Cortex of kidney (tissue), 1 donor: ENCODE data around the gene FSD1.
"Not testable (repeated sequence)": the region's sequence is repeated elsewhere in the genome, so short reads cannot be mapped to it uniquely, and the experiment has no call there.

ENCODE experiments used
- DNase-seq: peaks from one replicate; lab custom pipeline; 2025; lab: John Stamatoyannopoulos, UW

The FSD1 gene

GRCh38 chr19:4345342-4346019, 41.1 kb downstream of the FSD1 start:
- no peak for DNase-seq

- DNase-seq = no peak
Measured at GRCh38 chr19:4346020-4346383, 41.6 kb downstream of the FSD1 start.

GRCh38 chr19:4347521-4347920, 43.1 kb downstream of the FSD1 start:
- DNase-seq = no peak

GRCh38 chr19:4349225-4349624, 44.8 kb downstream of the FSD1 start:
- not testable (repeated sequence) for DNase-seq

GRCh38 chr19:4350111-4350510, 45.7 kb downstream of the FSD1 start:
- no peak for DNase-seq

- no peak for DNase-seq
Measured at GRCh38 chr19:4350726-4351125, 46.3 kb downstream of the FSD1 start.

- no peak for DNase-seq
Measured at GRCh38 chr19:4352701-4353121, 48.3 kb downstream of the FSD1 start.

GRCh38 chr19:4354282-4354681, 49.9 kb downstream of the FSD1 start:
- DNase-seq = no peak

GRCh38 chr19:4354897-4355296, 50.5 kb downstream of the FSD1 start:
- DNase-seq = no peak

- DNase-seq = no peak
Measured at GRCh38 chr19:4357095-4357797, 52.8 kb downstream of the FSD1 start.

- DNase-seq = no peak
Measured at GRCh38 chr19:4357921-4358326, 53.5 kb downstream of the FSD1 start.

- DNase-seq = no peak
Measured at GRCh38 chr19:4358709-4359626, 54.6 kb downstream of the FSD1 start.

- DNase-seq = no peak
Measured at GRCh38 chr19:4359627-4360000, 55.2 kb downstream of the FSD1 start.

GRCh38 chr19:4360081-4360569, 55.7 kb downstream of the FSD1 start:
- DNase-seq = no peak

- DNase-seq = no peak
Measured at GRCh38 chr19:4360641-4361151, 56.3 kb downstream of the FSD1 start.

- no peak for DNase-seq
Measured at GRCh38 chr19:4361152-4362046, 57.0 kb downstream of the FSD1 start.

- DNase-seq = no peak
Measured at GRCh38 chr19:4362101-4362828, 57.9 kb downstream of the FSD1 start.

GRCh38 chr19:4362831-4363545, 58.6 kb downstream of the FSD1 start:
- DNase-seq = no peak

- no peak for DNase-seq
Measured at GRCh38 chr19:4363571-4364304, 59.3 kb downstream of the FSD1 start.
